Fibroblast of gingiva (primary cell): ENCODE results near the gene TNPO2.

ENCODE experiments used
- DNase-seq: peaks from one replicate; pipeline ENCODE4 v3.0.0-alpha.2; 2011; ENCODE audit warnings: low read depth

Gene TNPO2

DNA sequence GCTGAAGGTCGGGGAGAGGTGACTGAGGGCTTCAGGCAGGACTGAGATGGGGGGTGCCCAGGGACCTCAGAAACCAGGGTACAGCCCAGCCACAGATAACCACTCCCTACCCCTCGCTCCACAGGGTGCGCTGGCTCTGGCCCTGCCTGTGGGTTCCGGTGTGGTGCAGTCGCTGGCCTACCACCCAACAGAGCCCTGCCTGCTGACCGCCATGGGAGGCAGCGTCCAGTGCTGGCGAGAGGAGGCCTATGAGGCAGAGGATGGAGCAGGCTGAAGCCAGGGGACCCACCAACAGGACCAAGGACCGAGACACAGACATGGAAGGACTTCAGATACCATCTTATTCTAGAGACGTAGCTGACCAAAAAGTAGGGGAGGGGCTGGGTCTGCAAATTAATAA, 48.3 kb downstream of the TNPO2 start:
- no peak for DNase-seq

DNA sequence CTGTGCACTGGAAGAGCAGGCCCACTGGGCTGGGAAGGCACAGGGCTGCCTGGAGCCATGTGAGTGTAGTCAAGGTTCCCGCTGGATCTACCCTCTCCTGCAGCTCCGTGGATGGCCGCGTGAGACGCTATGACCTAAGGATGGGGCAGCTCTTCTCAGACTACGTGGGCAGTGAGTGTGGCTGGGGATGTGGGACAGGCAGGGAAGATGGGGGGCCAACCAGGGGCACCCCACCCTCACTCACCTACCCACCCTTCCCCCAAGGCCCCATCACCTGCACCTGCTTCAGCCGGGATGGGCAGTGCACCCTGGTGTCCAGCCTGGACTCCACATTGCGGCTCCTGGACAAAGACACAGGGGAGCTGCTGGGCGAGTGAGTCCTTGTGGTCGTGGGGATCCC, 51.0 kb downstream of the TNPO2 start:
- no peak for DNase-seq

DNA sequence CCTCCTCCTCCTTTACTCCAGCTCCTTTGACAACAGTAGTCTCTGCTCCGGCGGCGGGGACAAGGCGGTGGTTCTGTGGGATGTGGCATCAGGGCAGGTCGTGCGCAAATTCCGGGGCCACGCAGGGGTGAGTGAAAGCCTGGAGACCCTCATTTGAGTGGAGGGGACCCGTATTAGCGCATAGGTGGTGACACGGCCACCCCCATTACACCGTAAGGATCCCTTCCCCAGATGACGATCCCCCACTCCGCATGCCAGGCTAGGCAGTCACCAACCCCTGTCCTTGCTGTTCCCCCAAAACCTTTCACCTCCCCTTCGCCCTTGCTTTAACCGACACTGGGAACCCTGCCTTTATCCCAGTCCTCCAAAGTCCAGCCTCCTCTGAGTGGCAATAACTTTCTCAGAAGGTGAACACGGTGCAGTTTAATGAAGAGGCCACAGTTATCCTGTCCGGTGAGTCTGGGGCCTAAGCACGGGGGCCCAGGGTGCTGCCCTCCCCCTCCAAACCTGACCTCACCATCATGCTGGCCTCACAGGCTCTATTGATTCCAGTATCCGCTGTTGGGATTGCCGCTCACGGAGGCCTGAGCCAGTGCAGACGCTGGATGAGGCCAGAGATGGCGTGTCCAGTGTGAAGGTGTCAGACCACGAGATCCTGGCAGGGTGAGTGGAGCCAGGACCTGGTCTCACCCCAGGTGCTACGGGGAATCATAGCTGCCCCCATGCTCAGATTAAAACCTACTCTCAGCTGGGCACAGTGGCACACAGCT, 53.4 kb downstream of the TNPO2 start:
- DNase-seq: no peak

DNA sequence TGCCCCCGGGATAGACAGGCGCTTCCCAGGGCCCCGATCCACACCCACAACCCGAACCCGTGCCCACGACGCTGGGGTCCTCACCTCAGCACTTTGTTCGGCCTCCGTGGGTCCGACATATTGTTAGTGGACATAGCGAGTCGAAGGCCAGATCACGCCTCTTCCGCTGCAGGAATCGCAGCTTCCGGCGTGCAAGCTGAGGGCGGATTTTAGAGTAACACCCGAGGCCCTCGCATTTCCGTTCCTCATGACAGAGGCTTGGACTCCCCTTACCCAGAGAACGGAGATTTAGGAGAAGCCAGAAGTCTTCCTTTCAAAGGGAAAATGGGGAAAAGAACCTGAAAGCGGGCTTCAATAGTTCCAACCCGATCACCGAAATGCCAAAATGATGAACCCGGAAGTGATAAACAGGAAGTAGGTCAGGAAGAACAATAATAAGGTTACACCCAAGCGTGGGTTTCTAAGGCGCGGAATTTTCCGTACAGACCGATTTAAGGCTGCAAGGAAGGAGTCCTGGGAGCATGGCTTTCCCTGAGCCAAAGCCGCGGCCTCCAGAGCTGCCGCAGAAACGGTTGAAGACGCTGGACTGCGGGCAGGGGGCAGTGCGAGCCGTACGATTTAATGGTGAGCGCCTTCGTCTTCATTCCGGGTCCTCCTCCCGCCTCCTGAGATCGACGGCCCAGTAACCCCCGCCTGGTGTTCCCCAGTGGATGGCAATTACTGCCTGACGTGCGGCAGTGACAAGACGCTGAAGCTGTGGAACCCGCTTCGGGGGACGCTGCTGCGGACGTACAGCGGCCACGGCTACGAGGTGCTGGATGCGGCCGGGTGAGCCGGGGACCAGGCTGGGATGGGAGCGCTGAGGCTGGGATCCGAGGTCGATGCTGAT, 54.2 kb downstream of the TNPO2 start:
- peak; percentile 83 for DNase-seq

DNA sequence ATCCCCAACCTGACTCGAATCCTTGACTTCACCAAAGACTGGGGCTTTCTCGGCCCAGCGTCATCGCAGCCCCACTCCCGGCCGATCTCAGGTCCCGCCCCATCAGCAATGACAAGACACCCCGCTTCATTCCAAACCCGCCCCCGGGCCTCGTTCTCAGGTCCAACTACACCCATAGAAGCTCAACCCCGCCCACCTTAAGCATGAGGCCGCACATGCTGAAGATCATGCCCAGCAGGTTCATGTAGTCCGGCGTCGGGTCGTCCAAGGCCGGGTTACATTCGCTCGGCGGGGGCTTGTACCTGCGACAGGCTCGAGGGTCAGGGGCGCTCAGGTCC, 54.8 kb downstream of the TNPO2 start:
- peak; percentile 66 for DNase-seq

DNA sequence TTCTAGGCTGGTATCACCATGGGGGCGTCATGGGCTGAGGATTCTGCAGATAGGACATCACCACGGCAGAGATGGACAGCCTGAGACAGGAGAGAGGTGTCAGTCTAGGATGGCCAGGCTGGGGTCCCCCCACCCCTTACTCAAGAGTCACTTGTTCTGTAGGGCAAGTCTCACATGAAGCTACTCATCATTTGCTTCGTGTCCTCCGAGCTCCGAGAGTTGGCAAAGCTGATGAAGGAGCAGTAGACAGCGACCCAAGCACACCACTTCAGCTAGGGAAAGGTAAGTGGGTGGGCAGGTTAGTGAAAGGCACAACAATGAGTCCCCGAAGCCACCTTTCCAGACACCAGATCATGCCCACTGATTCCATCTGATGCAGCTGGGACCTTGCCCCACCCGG, 55.4 kb downstream of the TNPO2 start:
- no peak for DNase-seq

DNA sequence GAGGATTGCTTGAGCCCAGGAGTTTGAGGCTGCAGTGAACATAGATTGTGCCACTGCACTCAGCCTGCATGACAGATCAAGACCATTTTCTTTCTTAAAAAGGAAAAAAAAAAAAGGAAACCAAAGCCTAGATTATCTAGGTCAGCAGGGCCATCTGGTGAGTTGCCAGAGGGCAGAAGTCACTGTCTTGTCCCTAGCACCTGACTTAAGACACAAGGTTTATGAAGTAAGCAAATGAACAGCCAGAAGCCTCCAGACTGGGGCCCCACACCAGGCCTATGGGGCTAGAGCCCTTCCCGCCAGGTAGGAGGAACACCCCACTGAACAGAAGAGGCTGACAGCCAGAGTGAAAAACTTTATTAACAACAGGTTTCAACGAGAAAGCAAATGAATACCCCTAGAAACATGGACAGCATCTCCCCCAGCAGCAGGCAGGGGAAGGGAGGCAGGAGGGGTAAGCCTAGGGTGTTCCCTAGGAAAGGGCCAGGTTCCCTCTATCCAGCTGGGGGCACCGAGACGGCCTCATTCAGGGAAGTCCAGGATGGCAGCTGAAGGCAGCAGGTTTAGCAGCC, 55.9 kb downstream of the TNPO2 start:
- DNase-seq: no peak

DNA sequence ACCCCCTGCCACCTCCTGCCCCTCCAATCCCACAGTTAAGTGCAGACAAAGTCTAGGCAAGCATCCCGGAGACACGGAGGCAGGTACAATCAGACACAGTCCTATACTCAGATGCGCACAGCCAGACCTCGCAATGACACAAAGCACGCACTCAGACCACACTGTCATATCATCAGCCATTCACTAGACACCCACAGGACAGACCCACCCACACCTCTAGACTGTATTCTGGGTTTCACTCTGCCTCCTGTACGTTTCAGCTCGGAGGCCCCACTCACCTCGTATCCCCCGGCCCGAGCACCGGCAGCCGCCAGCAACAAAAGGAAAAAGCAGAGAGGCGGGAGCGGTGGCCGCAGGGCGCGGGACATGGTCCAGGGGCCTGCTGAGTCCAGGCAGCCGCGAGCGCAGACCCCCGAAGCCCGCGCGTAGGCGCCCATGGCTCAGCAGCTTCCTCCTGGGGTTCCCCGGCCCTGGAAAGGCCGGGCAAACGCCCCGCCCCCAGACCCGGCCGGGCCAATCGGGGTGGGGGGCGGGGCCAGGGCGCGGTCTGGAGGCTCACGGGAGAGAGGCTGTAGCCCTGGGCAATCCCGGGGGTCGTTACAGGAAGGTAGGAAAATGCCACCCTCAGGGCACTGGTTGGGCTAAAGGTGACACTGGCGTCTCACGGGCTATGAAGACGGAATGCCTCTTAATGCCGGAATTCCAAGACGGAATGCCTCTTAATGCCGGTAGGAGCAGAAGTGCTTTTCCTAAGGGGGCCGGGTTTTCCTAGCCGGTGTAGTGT, 57.3 kb downstream of the TNPO2 start, which contains the start of the genes MAN2B1 and WDR83:
MAN2B1 (minus strand) TSS at position 478 of the 784 bp plus-strand sequence; CDS start at position 437, 41 bp downstream.
WDR83 (plus strand) TSS at position 543 of the 784 bp plus-strand sequence. CDS start 2,984 bp downstream, outside the sequence.
- peak; percentile 46 for DNase-seq

DNA sequence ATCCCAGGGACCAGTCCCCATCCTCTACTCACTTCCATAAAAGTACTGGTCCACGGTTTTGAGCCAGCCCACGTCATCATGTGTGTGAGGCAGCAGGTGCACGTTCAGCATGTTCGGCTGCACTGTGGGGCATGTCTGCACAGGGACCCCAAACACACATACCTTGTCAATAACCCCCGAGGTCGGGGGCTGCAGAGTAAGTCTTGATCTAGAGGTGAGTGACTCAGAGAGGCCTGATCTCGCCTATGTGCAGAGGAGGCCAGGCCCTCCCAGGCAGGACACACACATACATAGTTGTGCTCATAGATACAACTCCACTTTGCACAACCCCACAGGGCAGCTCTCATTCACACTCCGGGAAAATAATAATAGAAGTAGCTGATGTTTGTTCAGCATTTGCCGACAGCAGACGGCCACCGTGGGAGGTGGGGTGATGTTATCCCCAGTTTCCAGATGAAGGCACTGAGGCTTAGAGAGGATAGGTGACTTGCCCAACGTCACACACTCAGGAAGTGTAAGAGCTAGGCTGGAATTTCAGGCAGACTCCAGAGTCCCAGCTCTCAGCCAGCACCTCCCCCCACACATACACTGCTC, 58.0 kb downstream of the TNPO2 start:
- no peak for DNase-seq

DNA sequence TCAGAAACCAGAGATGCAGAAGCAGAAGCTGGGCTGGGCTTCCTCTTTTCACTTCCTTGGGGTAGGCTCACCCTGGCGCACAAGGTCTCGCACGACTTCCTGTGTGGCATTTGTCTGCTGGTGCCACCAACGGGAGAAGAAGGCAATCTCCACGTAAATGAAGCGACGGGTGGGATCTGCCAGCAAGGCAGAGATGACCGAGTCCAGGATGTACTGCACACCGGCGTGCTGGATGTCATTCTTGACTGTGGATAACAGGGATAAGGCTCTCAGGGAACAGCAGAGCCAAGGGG, 58.5 kb downstream of the TNPO2 start:
- DNase-seq: no peak

DNA sequence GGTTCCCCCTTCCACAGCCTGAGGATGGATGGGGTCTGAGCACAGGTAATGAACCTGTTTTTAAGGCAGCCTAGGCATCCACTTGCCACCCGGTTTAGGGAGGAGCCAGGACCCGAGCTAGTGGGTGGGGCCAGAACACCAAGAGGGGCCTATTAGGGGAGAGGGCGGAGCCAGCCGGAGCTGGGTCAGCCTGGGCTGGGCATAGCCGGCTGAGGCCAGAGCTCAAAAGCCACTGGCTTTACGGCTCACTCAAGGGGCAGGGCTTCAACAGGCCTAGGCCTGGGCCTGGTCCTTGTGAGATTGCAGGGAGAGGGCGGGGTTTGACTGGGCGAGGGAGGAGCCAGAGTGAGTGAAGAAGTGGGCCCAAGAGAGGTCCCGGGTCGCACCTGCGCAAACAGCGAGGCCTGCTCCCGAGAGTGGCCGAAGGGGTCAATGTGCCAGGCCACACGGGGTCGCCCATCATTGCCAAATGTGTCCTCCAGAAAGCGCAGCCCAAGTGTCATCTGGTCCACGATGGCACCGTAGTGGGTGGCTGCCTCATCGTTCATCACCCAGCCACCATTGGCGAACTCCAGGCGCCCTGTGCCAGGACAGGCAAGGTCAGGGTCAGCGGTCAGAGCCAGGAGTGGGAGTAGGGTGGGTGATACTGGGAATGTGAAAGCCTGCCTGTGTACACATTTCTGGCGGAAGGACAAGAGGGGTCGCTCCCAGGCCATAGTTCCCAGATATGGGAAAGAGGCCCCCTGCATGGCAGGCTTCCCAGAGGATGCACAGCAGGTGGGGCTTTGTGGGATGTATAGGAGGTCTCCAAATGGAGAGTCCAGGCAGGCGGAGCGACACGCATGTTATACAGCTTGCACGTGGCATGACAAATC, 59.1 kb downstream of the TNPO2 start:
- no peak for DNase-seq

DNA sequence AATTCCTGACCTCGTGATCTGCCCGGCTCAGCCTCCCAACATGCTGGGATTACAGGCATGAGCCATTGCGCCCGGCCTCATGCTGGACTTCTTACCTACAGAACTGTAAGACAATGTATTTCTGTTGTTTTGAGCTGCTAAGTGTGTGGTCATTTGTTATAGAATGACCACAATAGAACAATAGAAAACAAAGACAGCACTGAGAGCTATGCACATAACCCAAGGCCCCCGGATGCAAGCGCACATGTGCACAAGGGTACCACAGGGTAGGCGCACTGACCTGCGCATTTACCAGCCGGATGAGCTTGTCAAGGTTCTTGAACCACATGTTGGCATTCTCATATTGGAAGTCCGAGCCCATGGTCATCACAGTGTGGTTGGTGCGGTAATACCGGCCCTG, 62.8 kb downstream of the TNPO2 start:
- no peak for DNase-seq

DNA sequence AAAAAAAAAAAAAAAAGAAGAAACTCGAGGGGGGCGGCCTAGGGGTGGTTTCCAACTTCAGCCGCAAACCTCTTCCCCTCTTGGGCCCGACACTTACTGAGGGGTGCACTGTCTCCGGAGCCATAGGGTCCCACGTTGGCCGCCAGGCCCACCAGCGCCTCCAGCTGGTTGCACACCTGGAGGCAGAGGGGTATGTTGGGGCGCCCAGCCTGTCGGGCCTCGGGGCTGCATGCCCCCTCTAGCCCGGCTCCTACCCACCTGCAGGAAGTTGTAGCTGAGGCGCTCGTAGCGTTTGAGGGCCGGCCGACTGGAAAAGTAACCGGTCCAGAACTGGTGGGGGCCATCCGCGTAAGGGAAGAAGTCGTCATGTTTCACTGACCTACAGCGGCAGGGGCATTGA, 65.8 kb downstream of the TNPO2 start:
- DNase-seq: no peak

DNA sequence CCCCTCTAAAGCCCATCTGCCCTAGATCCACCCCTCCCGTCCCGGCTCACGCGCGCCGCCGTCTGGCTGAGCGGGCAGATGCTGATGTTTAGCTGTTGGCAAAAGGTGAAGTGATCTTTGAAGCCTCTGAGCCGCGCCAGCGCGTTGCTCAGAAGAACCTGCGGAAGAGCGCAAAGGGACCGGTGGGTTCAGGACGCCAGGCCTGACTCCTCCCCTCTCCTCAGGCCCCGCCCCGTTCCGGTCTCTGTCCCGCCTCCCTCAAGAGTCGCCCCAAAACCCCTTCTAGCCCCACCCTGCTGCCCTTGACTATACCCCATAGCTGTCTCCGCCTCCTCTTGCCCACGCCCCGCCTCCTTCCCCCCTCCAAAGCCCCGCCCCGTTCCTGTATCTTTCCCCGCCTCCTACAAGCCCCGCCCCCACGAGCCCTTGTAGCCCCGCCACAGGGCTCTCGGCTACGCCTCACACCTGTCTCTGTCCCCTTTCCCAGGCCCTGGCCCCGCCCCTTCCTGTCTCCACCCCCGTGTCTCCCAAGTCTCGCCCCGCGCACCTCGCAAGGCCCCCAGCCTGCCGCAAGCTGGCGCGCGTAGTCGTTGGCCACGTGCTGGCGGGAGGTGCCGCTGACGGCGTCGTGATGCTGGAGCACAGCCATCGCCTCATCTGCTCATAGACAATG, 66.7 kb downstream of the TNPO2 start:
- DNase-seq: no peak

DNA sequence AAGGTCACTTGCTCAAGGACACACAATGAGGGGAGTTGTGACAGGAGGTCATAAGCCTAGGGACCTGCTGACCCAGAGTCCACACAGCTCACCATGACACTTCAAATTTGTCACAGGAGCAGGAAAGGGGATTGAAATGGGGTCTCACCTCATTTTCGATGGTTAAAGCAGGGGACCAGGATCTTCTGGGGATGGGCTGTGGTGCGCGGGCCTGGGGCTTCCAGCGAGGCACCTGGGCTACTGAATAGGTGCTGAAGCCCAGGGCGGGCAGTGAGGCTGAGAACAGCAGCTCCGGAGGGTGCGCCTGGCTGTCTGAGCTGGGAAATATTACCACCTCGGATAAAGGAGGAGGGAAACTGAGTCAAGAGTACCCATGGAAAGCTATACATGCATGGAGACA, 68.2 kb downstream of the TNPO2 start:
- DNase-seq: no peak

DNA sequence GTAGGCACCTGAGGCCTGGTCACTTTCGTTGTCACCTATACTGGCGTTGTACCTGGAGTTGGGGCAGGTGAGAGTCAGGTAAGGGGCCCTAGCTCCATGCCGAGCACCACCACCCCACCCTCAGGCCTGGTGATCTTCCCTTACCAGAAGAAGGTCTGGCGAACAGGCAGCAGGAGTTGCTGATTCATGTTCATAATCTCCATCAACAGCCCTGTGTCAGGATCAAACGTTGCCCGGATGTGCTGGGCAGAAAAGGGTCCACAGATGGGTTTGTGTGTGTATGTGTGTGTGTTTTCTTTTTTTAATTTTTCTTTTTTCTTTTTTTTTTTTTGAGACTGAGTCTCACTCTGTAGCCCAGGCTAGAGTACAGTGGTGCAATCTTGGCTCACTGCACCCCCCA, 71.5 kb downstream of the TNPO2 start:
- DNase-seq: no peak

DNA sequence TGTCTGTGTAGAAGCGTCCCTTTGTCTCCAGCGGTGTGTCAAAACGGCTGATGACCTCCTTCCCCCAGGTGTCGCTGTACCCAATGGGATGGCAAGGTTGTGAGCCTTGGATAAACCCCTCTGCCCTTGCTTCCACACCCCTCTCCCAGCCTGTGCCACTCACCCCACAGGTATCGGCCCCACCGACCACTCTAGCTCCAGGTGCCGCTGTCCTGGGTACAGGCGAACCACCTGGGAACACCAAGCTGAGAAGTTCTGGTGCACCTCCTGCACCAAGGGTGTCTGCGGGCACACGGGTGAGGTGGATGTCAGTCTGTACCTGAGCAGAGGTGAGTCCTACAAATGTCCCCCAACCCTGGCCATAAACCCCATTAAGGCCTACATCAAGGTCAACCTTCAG, 73.8 kb downstream of the TNPO2 start:
- no peak for DNase-seq
